Neuronal stem cell (in vitro differentiated cells): ENCODE results near the gene PACS2.

Source experiments
- DNase-seq: peaks from one replicate; pipeline ENCODE4 v3.0.0-alpha.2; 2013; ENCODE audit warnings: low spot score
- H2AFZ ChIP-seq: one replicate; pipeline ENCODE4 v1.6.1; 2013; ENCODE audit warnings: mild to moderate bottlenecking, low read length, inconsistent platforms
- H2AK5ac ChIP-seq: 2 replicates; pipeline ENCODE4 v1.6.1; 2013; ENCODE audit warnings: low read depth, mild to moderate bottlenecking, inconsistent platforms, low read length, moderate library complexity, mixed read lengths
- H2BK120ac ChIP-seq: 2 replicates; pipeline ENCODE4 v1.6.1; 2013; ENCODE audit warnings: low read depth, mild to moderate bottlenecking, inconsistent platforms, low read length, moderate library complexity, mixed read lengths
- H2BK12ac ChIP-seq: one replicate; pipeline ENCODE4 v1.6.1; 2013; ENCODE audit warnings: low read length, inconsistent platforms
- H2BK15ac ChIP-seq: 2 replicates; pipeline ENCODE4 v1.6.1; 2013; ENCODE audit warnings: mild to moderate bottlenecking, low read length, inconsistent platforms, mixed read lengths
- H2BK5ac ChIP-seq: one replicate; pipeline ENCODE4 v1.6.1; 2013; ENCODE audit warnings: inconsistent platforms, mild to moderate bottlenecking, low read length, moderate library complexity
- H3K14ac ChIP-seq: one replicate; pipeline ENCODE4 v1.6.1; 2013; ENCODE audit warnings: low read length, inconsistent platforms
- H3K18ac ChIP-seq: 2 replicates; pipeline ENCODE4 v1.6.1; 2013; ENCODE audit warnings: low read length, inconsistent platforms
- H3K23ac ChIP-seq: 2 replicates; pipeline ENCODE4 v1.6.1; 2013; ENCODE audit warnings: low read depth, mild to moderate bottlenecking, mixed read lengths, low read length, inconsistent platforms; ENCODE audit not compliant: poor library complexity
- H3K27ac ChIP-seq: replicated peaks from 3 replicates; pipeline ENCODE4 v1.5.1; 2013; ENCODE audit warnings: low read length, inconsistent platforms
- H3K27me3 ChIP-seq, 3 experiments: 2 replicates each; pipeline ENCODE4 v1.6.1; 2013; ENCODE audit warnings: low read length in 3 of 3, mild to moderate bottlenecking in 2 of 3, inconsistent platforms in 1 of 3, low read depth in 1 of 3, mixed read lengths in 1 of 3, moderate library complexity in 1 of 3; ENCODE audit not compliant: control insufficient read depth in 3 of 3, insufficient read depth in 3 of 3
- H3K36me3 ChIP-seq, 2 donors: replicated peaks in 1 of 2; 2 replicates each; pipeline ENCODE4 v1.6.1; 2013; ENCODE audit warnings: low read length in 2 of 2; ENCODE audit not compliant: control insufficient read depth in 2 of 2, insufficient read depth in 2 of 2
- H3K4ac ChIP-seq: 2 replicates; pipeline ENCODE4 v1.6.1; 2013; ENCODE audit warnings: inconsistent platforms, mild to moderate bottlenecking, low read length, moderate library complexity
- H3K4me1 ChIP-seq, 2 donors: 1 replicate in 1 of 2; 2 replicates in 1 of 2; pipeline ENCODE4 v1.6.1; 2013; ENCODE audit warnings: low read length in 2 of 2, low read depth in 1 of 2; ENCODE audit not compliant: control insufficient read depth in 2 of 2, insufficient read depth in 1 of 2
- H3K4me2 ChIP-seq: one replicate; pipeline ENCODE4 v1.6.1; 2013; ENCODE audit warnings: mild to moderate bottlenecking, low read length, inconsistent platforms; ENCODE audit not compliant: insufficient read depth, poor library complexity, severe bottlenecking
- H3K4me3 ChIP-seq, 2 donors: 2 replicates each; pipeline ENCODE4 v1.5.1; 2013; ENCODE audit warnings: low read length in 2 of 2, mild to moderate bottlenecking in 2 of 2, inconsistent platforms in 1 of 2, moderate library complexity in 1 of 2
- H3K79me1 ChIP-seq: one replicate; pipeline ENCODE4 v1.6.1; 2013; ENCODE audit warnings: low read depth, mild to moderate bottlenecking, inconsistent platforms, low read length, moderate library complexity
- H3K9ac ChIP-seq: one replicate; pipeline ENCODE4 v1.6.1; 2013; ENCODE audit warnings: mild to moderate bottlenecking, low read depth, low read length, inconsistent platforms; ENCODE audit not compliant: poor library complexity
- H3K9me3 ChIP-seq, 2 donors: replicated peaks in 1 of 2; 2 replicates each; pipeline versions ENCODE3 to v1.6.1; 2013; ENCODE audit warnings: low read length in 2 of 2, mild to moderate bottlenecking in 2 of 2, inconsistent platforms in 1 of 2, low read depth in 1 of 2, mixed read lengths in 1 of 2, moderate library complexity in 1 of 2; ENCODE audit not compliant: control insufficient read depth in 2 of 2, insufficient read depth in 1 of 2
- H4K8ac ChIP-seq: one replicate; pipeline ENCODE4 v1.6.1; 2013; ENCODE audit warnings: low read depth, mild to moderate bottlenecking, inconsistent platforms, low read length, moderate library complexity
- H4K91ac ChIP-seq: one replicate; pipeline ENCODE4 v1.6.1; 2013; ENCODE audit warnings: low read length, low read depth, mild to moderate bottlenecking, inconsistent platforms; ENCODE audit not compliant: poor library complexity
- WGBS, 2 donors: extraction: QIAGEN DNeasy Blood & Tissue Kit; methylation state at CpG; one replicate each; pipeline ENCODE4 v1.1.7; 2013; ENCODE audit warnings: missing lambda C conversion rate in 2 of 2, mixed read lengths in 1 of 2; ENCODE audit not compliant: insufficient read length in 2 of 2, insufficient replicate concordance in 1 of 2; ENCODE audit errors: extremely low coverage in 2 of 2; 5-methylcytosine and 5-hydroxymethylcytosine counted together

PACS2 gene

DNA sequence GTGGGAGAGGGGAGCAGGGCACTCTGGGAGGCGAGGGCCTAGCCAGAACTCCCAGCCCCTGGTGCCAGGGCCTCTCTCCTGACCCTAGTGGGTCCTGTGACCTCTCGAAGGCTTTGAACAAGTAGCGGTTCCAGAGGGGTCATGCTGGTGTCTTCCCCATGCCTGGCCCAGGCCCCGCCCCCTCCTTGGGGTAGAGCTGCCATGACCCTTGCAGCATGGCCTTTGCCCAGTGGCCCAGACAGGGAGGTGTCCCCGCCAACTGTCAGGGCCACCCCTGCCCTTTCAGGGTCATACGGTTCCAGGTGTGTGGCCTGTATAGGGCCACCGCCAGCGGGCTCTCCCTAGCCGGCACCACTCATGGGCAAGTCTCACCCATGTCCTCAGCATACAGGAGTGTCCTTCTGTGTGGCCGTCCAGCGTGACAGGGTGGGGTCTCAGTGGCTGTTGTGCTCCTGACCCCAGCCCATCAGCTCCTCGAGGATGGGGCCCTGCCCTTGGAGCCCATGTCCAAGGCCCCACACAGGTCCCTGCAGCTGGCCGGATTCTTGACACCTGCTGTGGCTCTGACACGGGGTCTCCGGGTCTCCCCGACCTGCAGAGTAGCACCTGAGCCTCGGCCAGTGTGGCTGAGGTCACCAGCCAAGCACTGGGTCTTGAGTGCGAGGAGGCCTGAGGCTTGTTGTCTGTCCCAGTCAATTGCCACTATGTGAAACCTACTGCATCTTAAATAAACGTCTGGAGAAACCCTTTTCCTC lies 34.6 kb downstream of the PACS2 start:
- Histone ChIP-seq H3K4me1 (peaks cover 0 to 3% of the 10 kb centered on the region in 2 donors), H3K27me3 (no peaks in the 10 kb centered on the region), H3K9me3 (peaks cover 4 to 5% of the 10 kb centered on the region in 2 donors)

DNA sequence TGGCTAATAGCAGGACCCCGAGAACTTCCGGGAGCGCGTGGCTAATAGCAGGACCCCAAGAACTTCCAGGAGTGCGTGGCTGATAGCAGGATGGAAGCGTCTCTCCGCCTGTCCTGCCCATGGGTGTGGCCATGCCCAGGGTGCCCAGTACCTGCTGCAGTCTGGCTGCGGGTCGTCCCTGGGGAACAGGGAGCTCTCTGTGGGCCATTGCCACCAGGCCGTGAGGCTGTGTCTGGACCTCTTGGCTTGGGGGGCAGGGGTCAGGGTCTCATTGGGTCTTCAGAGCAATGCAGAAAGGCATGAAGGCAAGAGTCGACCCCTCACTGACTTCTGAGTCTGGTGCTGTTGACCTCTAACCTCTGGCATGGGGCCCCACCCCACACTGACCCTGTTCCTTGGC lies 35.4 kb downstream of the PACS2 start:
- H3K14ac ChIP-seq: no peak overlapping the region
- no peak overlapping the region for H2AFZ ChIP-seq
- no peaks in the 10 kb centered on the region for H3K36me3 ChIP-seq
- H3K27me3 ChIP-seq: no peaks in the 10 kb centered on the region
- no peak for DNase-seq
- no peak overlapping the region for H3K9ac ChIP-seq
- no peak overlapping the region for H2BK12ac ChIP-seq
- H2BK15ac ChIP-seq: no peak overlapping the region
- no peak overlapping the region for H3K23ac ChIP-seq
- H3K4me2 ChIP-seq: no peak overlapping the region
- peak overlapping the region; percentile 48 for H3K18ac ChIP-seq
- H4K91ac ChIP-seq: no peak overlapping the region
- no peak overlapping the region for H2BK120ac ChIP-seq
- no peak overlapping the region for H4K8ac ChIP-seq
- peaks cover 6% of the 10 kb centered on the region for H3K79me1 ChIP-seq
- H3K27ac ChIP-seq: no peak overlapping the region
- peak overlapping the region in 1 of 2 donors; percentile 52 for H3K4me3 ChIP-seq
- no peak overlapping the region for H2BK5ac ChIP-seq
- no peak overlapping the region for H3K4ac ChIP-seq
- no CpG with 5 or more reads among the region's 11 CpGs for WGBS, 2 donors
- peaks cover 0 to 3% of the 10 kb centered on the region in 2 donors for H3K4me1 ChIP-seq
- no peak overlapping the region for H2AK5ac ChIP-seq
- peaks cover under 1 to 4% of the 10 kb centered on the region in 2 donors for H3K9me3 ChIP-seq

More for the DNA sequence above, 34.6 kb downstream of the PACS2 start:
- Histone ChIP-seq H3K4ac (no peak overlapping the region), H3K14ac (peak overlapping the region; percentile 89), H3K18ac (peak overlapping the region; percentile 76), H2BK5ac (no peak overlapping the region), H2AK5ac (no peak overlapping the region), H2BK12ac (no peak overlapping the region), H3K23ac (no peak overlapping the region), H2BK15ac (no peak overlapping the region), H3K4me2 (no peak overlapping the region), H4K91ac (no peak overlapping the region), H3K27ac (no peak overlapping the region), H3K4me3 (no peak overlapping the region), H4K8ac (no peak overlapping the region), H3K79me1 (peaks cover 6% of the 10 kb centered on the region), H3K36me3 (no peaks in the 10 kb centered on the region), H2AFZ (no peak overlapping the region), H2BK120ac (no peak overlapping the region), H3K9ac (peak overlapping the region; percentile 12)
- no peak for DNase-seq
- WGBS, 2 donors: no CpG with 5 or more reads among the region's 19 CpGs

DNA sequence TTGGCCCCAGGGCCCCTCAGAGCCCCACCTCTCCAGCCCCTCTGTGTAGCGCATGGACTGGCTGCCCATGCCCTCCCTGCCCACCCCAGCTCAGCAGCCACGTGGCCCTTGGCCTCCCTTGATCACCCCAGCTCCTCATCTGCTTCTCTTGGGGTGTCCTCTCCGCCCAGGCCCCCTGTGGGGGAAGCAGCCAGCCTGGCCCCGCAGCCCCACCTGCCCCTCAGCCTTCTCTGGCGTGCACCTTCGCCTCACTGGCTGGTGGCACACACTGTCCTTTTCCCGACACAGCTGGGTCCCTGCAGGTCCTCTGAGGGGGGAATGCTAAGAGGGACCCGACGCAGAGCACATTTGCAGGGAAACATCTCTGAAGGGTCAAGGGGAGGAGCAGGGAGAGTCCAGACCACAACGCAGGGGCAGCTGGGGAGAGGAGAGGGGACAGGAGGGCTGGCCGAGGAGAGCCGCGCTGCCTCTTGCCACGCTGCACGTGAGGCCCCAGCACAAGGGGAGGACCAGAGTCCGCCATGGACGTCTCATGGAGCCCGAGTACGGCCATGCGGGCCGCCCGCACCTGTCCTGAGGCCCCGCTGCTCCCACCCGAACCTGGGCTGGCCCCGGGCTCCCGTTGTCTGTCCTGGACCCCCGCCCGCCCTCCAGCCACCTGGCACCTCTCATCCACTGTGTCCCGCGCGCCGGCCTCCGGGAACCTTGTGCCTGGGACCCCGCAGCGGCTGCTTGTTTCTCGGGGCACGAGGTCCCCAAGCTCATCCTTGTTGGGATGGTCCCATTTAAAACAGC lies 36.1 kb downstream of the PACS2 start:
- peak overlapping the region; percentile 63 for H2AK5ac ChIP-seq
- H3K4ac ChIP-seq: no peak overlapping the region
- no peak overlapping the region for H2BK15ac ChIP-seq
- H3K4me1 ChIP-seq: peaks cover 0 to 5% of the 10 kb centered on the region in 2 donors
- peak overlapping the region; percentile 53 for H2BK5ac ChIP-seq
- H3K27ac ChIP-seq: no peak overlapping the region
- H3K9me3 ChIP-seq: peaks cover 0 to under 1% of the 10 kb centered on the region in 2 donors
- no peak overlapping the region for H4K91ac ChIP-seq
- H3K9ac ChIP-seq: no peak overlapping the region
- no peak overlapping the region for H3K4me2 ChIP-seq
- WGBS, 2 donors: no CpG with 5 or more reads among the region's 37 CpGs
- H2AFZ ChIP-seq: no peak overlapping the region
- peak overlapping the region; percentile 76 for H3K18ac ChIP-seq
- H3K14ac ChIP-seq: peak overlapping the region; percentile 56
- H3K36me3 ChIP-seq: no peaks in the 10 kb centered on the region
- peaks cover 6% of the 10 kb centered on the region for H3K79me1 ChIP-seq
- DNase-seq: no peak
- no peak overlapping the region for H2BK120ac ChIP-seq
- no peak overlapping the region for H4K8ac ChIP-seq
- H3K27me3 ChIP-seq: no peaks in the 10 kb centered on the region
- H3K4me3 ChIP-seq: no peak overlapping the region
- H2BK12ac ChIP-seq: no peak overlapping the region
- H3K23ac ChIP-seq: peak overlapping the region; percentile 73

- no CpG with 5 or more reads among the region's 3 CpGs for WGBS, 2 donors
- Histone ChIP-seq H3K36me3 (no peaks in the 10 kb centered on the region), H2BK5ac (no peak overlapping the region), H4K8ac (no peak overlapping the region), H3K9me3 (no peaks in the 10 kb centered on the region), H3K4ac (no peak overlapping the region), H4K91ac (no peak overlapping the region), H2BK15ac (no peak overlapping the region), H3K14ac (no peak overlapping the region), H2AFZ (no peak overlapping the region), H3K79me1 (peaks cover 6% of the 10 kb centered on the region), H3K4me2 (no peak overlapping the region), H2BK12ac (no peak overlapping the region), H3K27ac (no peak overlapping the region), H2BK120ac (no peak overlapping the region), H3K4me3 (no peak overlapping the region), H2AK5ac (no peak overlapping the region), H3K9ac (no peak overlapping the region), H3K18ac (no peak overlapping the region), H3K4me1 (peaks cover 0 to 7% of the 10 kb centered on the region in 2 donors), H3K27me3 (no peaks in the 10 kb centered on the region), H3K23ac (no peak overlapping the region)
- DNase-seq: no peak
Measured at GRCh38 chr14:105351410-105351809, 36.9 kb downstream of the PACS2 start.
